ENCODE results near the gene FUBP1.

GRCh38 chr1:77975386-77975785 lies 3.5 kb downstream of the FUBP1 start:
- no peak for TF ChIP-seq MAX (IDR thresholded peaks at IDR 0.05; ENCODE audit: low read depth, low read length)
- no peak for TF ChIP-seq CTCF (IDR thresholded peaks at IDR 0.05; ENCODE audit: low read depth, low read length)
- no peak for TF ChIP-seq POLR2A (IDR thresholded peaks at IDR 0.05; ENCODE audit: extremely low read depth, insufficient read length)
